Urinary bladder (tissue), 4 donors: ENCODE data around the gene SGSH. TPM values are rescaled to one million over a fixed set of nuclear protein-coding genes. Genes with fewer than 3 reads are reported as not detected.

ENCODE experiments used
- DNase-seq: peaks from one replicate; pipeline ENCODE4 v3.0.0-alpha.2; 2015; ENCODE audit errors: extremely low spot score
- H3K27ac ChIP-seq: one replicate; pipeline ENCODE4 v1.5.1; 2013; ENCODE audit warnings: low read depth, mild to moderate bottlenecking, moderate library complexity
- H3K36me3 ChIP-seq: one replicate; pipeline ENCODE4 v1.6.1; 2013; ENCODE audit warnings: mild to moderate bottlenecking, moderate library complexity; ENCODE audit not compliant: insufficient read depth
- H3K4me1 ChIP-seq: one replicate; pipeline ENCODE4 v1.6.1; 2013; ENCODE audit warnings: mild to moderate bottlenecking, moderate library complexity; ENCODE audit not compliant: insufficient read depth
- H3K4me3 ChIP-seq: one replicate; pipeline ENCODE4 v1.5.1; 2013; ENCODE audit warnings: low read depth, low read length
- WGBS: extraction: QIAGEN DNeasy Blood & Tissue Kit; methylation state at CpG from one replicate; pipeline ENCODE4 v1.1.7; 2013; 5-methylcytosine and 5-hydroxymethylcytosine counted together
- polyA plus RNA-seq: library from polyadenylated mRNA; stranded (reverse); fragments of 200-250 nt; gene quantifications from one replicate; pipeline ENCODE4 v1.2.3, GENCODE V29; 2013
- total RNA-seq: library from RNA; depleted of rRNA; stranded (reverse); fragments of >200 nt; gene quantifications from one replicate; pipeline ENCODE4 v1.2.3, GENCODE V29; 2014
- donor health status: healthy with polysubstance abuse.
- donor health status: healthy.

The SGSH gene
- total and polyA plus RNA-seq, 2 donors, result 8.4 to 30.6 TPM

GRCh38 chr17:80169784-80170500 is 50.2 kb downstream of the SGSH start, which contains the start of gene CARD14:
CARD14 (plus strand) TSS chr17:80170030; CDS start chr17:80181439, 11,409 bp downstream.
- no peaks in the 10 kb centered on the region for H3K36me3 ChIP-seq
- no peak within 1 kb of the TSS for H3K4me3 ChIP-seq
- WGBS, result 65% methylated on average over 19 of the region's 19 CpGs
- peak; percentile 50 for DNase-seq
- H3K4me1 ChIP-seq, result no peaks in the 10 kb centered on the region
- H3K27ac ChIP-seq, result no peak within 1 kb of the TSS

GRCh38 chr17:80169107-80169506 is 51.0 kb downstream of the SGSH start:
- DNase-seq, result no peak
- no peak overlapping the region for H3K27ac ChIP-seq
- H3K36me3 ChIP-seq, result no peaks in the 10 kb centered on the region
- H3K4me3 ChIP-seq, result no peak overlapping the region
- 94% methylated on average over 5 of the region's 5 CpGs for WGBS
- H3K4me1 ChIP-seq, result no peaks in the 10 kb centered on the region

- no peak overlapping the region for H3K4me3 ChIP-seq
- no peak for DNase-seq
- WGBS, result 61% methylated on average over 5 of the region's 5 CpGs
- H3K36me3 ChIP-seq, result no peaks in the 10 kb centered on the region
- no peak overlapping the region for H3K27ac ChIP-seq
- H3K4me1 ChIP-seq, result no peaks in the 10 kb centered on the region
Measured at GRCh38 chr17:80168371-80168770, 51.8 kb downstream of the SGSH start.

GRCh38 chr17:80166446-80166845 is 53.7 kb downstream of the SGSH start:
- Histone ChIP-seq H3K4me3 (no peak overlapping the region), H3K36me3 (no peaks in the 10 kb centered on the region), H3K4me1 (no peaks in the 10 kb centered on the region), H3K27ac (no peak overlapping the region)
- DNase-seq, result peak; percentile 47
- 81% methylated on average over 6 of the region's 6 CpGs for WGBS

GRCh38 chr17:80164185-80164584 is 55.9 kb downstream of the SGSH start:
- no peak overlapping the region for H3K4me3 ChIP-seq
- no peak overlapping the region for H3K27ac ChIP-seq
- H3K4me1 ChIP-seq, result no peaks in the 10 kb centered on the region
- WGBS, result 76% methylated on average over 11 of the region's 11 CpGs
- DNase-seq, result no peak
- H3K36me3 ChIP-seq, result no peaks in the 10 kb centered on the region

- Histone ChIP-seq H3K27ac (no peak overlapping the region), H3K4me1 (no peaks in the 10 kb centered on the region), H3K36me3 (no peaks in the 10 kb centered on the region), H3K4me3 (no peak overlapping the region)
- WGBS, result 81% methylated on average over 4 of the region's 4 CpGs
- no peak for DNase-seq
Measured at GRCh38 chr17:80163336-80163735, 56.8 kb downstream of the SGSH start.

GRCh38 chr17:80160536-80160935 is 59.6 kb downstream of the SGSH start:
- no peaks in the 10 kb centered on the region for H3K4me1 ChIP-seq
- H3K36me3 ChIP-seq, result no peaks in the 10 kb centered on the region
- DNase-seq, result no peak
- 32% methylated on average over 3 of the region's 3 CpGs for WGBS
- no peak overlapping the region for H3K27ac ChIP-seq
- H3K4me3 ChIP-seq, result no peak overlapping the region

Other genes with a start within 250 kb of the SGSH start
- gene TBC1D16, start 184.5 kb downstream of the SGSH start, total RNA-seq, result 15.8 TPM
- 21.5 TPM for gene TBC1D16, start 184.5 kb downstream of the SGSH start, polyA plus RNA-seq
- 8.0 TPM for gene CCDC40, start 183.7 kb downstream of the SGSH start, total RNA-seq
- 2.2 TPM for gene CCDC40, start 183.7 kb downstream of the SGSH start, polyA plus RNA-seq
- gene GAA, start 118.8 kb downstream of the SGSH start, total RNA-seq, result 21.4 TPM
- 54.4 TPM for gene GAA, start 118.8 kb downstream of the SGSH start, polyA plus RNA-seq
- 59.5 TPM for gene EIF4A3, start 73.2 kb downstream of the SGSH start, total RNA-seq
- 80.3 TPM for gene EIF4A3, start 73.2 kb downstream of the SGSH start, polyA plus RNA-seq
- gene CARD14, start 50.3 kb downstream of the SGSH start, total RNA-seq, result 3.3 TPM
- gene CARD14, start 50.3 kb downstream of the SGSH start, polyA plus RNA-seq, result 1.2 TPM
- 9.2 TPM for gene SLC26A11, start 94 bp upstream of the SGSH start, total RNA-seq
- 14.2 TPM for gene SLC26A11, start 94 bp upstream of the SGSH start, polyA plus RNA-seq
- 81.5 TPM for gene RNF213, start 40.5 kb upstream of the SGSH start, total RNA-seq
- 37.2 TPM for gene RNF213, start 40.5 kb upstream of the SGSH start, polyA plus RNA-seq
- gene ENDOV, start 194.8 kb upstream of the SGSH start, total RNA-seq, result 12.9 TPM
- gene ENDOV, start 194.8 kb upstream of the SGSH start, polyA plus RNA-seq, result 17.8 TPM